Measurements from ENCODE around the gene KPNA3.
A peak's percentile ranks its signal among the peaks of the same experiment; 100 is the strongest.
"Not testable (repeated sequence)": the region's sequence is repeated elsewhere in the genome, so short reads cannot be mapped to it uniquely, and the experiment has no call there.

Gene KPNA3

GRCh38 chr13:49803047-49803446, 10.6 kb upstream of the KPNA3 start:
- DNase-seq, result not testable (repeated sequence)

GRCh38 chr13:49802426-49802825, 9.9 kb upstream of the KPNA3 start:
- no peak for DNase-seq

- DNase-seq, result peak; percentile 60 to 81
Observed at GRCh38 chr13:49791711-49792549, 552 bp downstream of the KPNA3 start.

GRCh38 chr13:49791315-49791710, 1.2 kb downstream of the KPNA3 start:
- DNase-seq, result peak; percentile 60 to 77

- no peak for DNase-seq
Observed at GRCh38 chr13:49789968-49790367, 2.5 kb downstream of the KPNA3 start.

- DNase-seq, result no peak
Observed at GRCh38 chr13:49786401-49787008, 6.0 kb downstream of the KPNA3 start.

GRCh38 chr13:49784886-49785570, 7.5 kb downstream of the KPNA3 start:
- DNase-seq, result no peak

GRCh38 chr13:49783865-49784264, 8.6 kb downstream of the KPNA3 start:
- no peak for DNase-seq

GRCh38 chr13:49782784-49783183, 9.7 kb downstream of the KPNA3 start:
- DNase-seq, result no peak

- DNase-seq, result no peak
Observed at GRCh38 chr13:49781806-49782205, 10.7 kb downstream of the KPNA3 start.

- DNase-seq, result no peak
Observed at GRCh38 chr13:49779721-49780120, 12.8 kb downstream of the KPNA3 start.

- no peak for DNase-seq
Observed at GRCh38 chr13:49777746-49778614, 14.5 kb downstream of the KPNA3 start.

GRCh38 chr13:49776871-49777270, 15.6 kb downstream of the KPNA3 start:
- no peak for DNase-seq

GRCh38 chr13:49774376-49775005, 18.0 kb downstream of the KPNA3 start:
- no peak for DNase-seq

- no peak for DNase-seq
Observed at GRCh38 chr13:49772828-49773227, 19.7 kb downstream of the KPNA3 start.

- not testable (repeated sequence) for DNase-seq
Observed at GRCh38 chr13:49761811-49762210, 30.7 kb downstream of the KPNA3 start.

GRCh38 chr13:49760558-49760957, 31.9 kb downstream of the KPNA3 start:
- DNase-seq, result no peak

- no peak for DNase-seq
Observed at GRCh38 chr13:49759503-49759902, 33.0 kb downstream of the KPNA3 start.

GRCh38 chr13:49756263-49756662, 36.2 kb downstream of the KPNA3 start:
- DNase-seq, result no peak

- no peak for DNase-seq
Observed at GRCh38 chr13:49754146-49754545, 38.3 kb downstream of the KPNA3 start.

GRCh38 chr13:49749848-49750247, 42.6 kb downstream of the KPNA3 start:
- DNase-seq, result no peak

GRCh38 chr13:49746111-49746510, 46.4 kb downstream of the KPNA3 start:
- no peak for DNase-seq
